HTR-8/SVneo (cell line): Measurements from ENCODE around the gene MRPL9.

Experiments used
- DNase-seq: peaks from one replicate; pipeline ENCODE4 v3.0.0; 2011; ENCODE audit warnings: low spot score, mixed read lengths; ENCODE audit not compliant: insufficient read length
- FAIRE-seq: peaks from 2 replicates; lab custom pipeline; 2011; peaks lifted over from hg19 to GRCh38; lab: Jason Lieb, UNC

MRPL9 gene

GRCh38 chr1:151713874-151714273, 49.4 kb downstream of the MRPL9 start:
- no peak for FAIRE-seq
- DNase-seq = no peak

- DNase-seq (no peak), FAIRE-seq (no peak)
Measured at GRCh38 chr1:151713044-151713443, 50.3 kb downstream of the MRPL9 start.

- FAIRE-seq (no peak), DNase-seq (no peak)
Measured at GRCh38 chr1:151711951-151712350, 51.3 kb downstream of the MRPL9 start.

GRCh38 chr1:151711044-151711800, 52.1 kb downstream of the MRPL9 start:
- FAIRE-seq (no peak), DNase-seq (no peak)

GRCh38 chr1:151710187-151710840, 53.0 kb downstream of the MRPL9 start:
- no peak for FAIRE-seq

More at GRCh38 chr1:151710187-151710840, 53.0 kb downstream of the MRPL9 start:
- no peak for DNase-seq
